Stimulated activated CD4-positive, alpha-beta T cell treated with anti-CD3 and anti-CD28 coated beads, Interleukin-4, amount 100 ng/mL, for 24 hours (primary cell): ENCODE measurements around the gene MED1.

ENCODE experiments used
- DNase-seq: peaks from one replicate; pipeline ENCODE4 v3.0.0-alpha.2; 2020

Gene MED1

GRCh38 chr17:39359994-39360393 lies 91.1 kb downstream of the MED1 start:
- no peak for DNase-seq

GRCh38 chr17:39357986-39358385 lies 93.1 kb downstream of the MED1 start:
- no peak for DNase-seq

DNA sequence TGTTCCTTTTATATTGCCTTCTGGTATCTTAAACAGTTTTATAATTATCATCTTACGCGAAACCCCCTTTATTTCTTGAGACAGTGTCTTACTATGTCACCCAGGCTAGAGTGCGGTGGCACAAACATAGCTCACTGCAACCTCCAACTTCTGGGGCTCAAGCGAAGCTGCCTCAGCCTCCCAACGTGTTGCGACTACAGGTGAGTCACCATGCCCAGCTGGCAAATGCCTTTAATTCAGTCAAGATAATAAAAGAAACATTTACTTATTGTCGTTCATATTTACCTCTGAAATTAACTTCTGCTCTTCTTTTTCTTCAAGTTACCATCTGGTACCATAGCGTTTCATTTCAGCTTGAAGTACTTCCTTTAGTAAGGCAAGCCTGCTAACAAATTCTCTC lies 93.6 kb downstream of the MED1 start:
- DNase-seq, result no peak
